Posterior cingulate gyrus (tissue), 11 donors: Measurements from ENCODE around the gene MXRA7.
A peak's percentile ranks its signal among the peaks of the same experiment; 100 is the strongest.

Source experiments
- DNase-seq, 10 donors: peaks; one replicate each; pipeline versions ENCODE4 v3.0.0 to v3.0.0-alpha.2; 2020 to 2021; ENCODE audit warnings: mixed read lengths in 3 of 10
- intact Hi-C: fragments of 100-400 bp; cut with DNase I; formaldehyde crosslinking; loops from one replicate; pipeline ENCODE4 v1.15.1; 2023

MXRA7 gene

GRCh38 chr17:76683921-76684745 lies 26.6 kb downstream of the MXRA7 start:
- DNase-seq: peak in 2 of 10 donors; percentile 15 to 61
- intact Hi-C loops: no loop called here

DNA sequence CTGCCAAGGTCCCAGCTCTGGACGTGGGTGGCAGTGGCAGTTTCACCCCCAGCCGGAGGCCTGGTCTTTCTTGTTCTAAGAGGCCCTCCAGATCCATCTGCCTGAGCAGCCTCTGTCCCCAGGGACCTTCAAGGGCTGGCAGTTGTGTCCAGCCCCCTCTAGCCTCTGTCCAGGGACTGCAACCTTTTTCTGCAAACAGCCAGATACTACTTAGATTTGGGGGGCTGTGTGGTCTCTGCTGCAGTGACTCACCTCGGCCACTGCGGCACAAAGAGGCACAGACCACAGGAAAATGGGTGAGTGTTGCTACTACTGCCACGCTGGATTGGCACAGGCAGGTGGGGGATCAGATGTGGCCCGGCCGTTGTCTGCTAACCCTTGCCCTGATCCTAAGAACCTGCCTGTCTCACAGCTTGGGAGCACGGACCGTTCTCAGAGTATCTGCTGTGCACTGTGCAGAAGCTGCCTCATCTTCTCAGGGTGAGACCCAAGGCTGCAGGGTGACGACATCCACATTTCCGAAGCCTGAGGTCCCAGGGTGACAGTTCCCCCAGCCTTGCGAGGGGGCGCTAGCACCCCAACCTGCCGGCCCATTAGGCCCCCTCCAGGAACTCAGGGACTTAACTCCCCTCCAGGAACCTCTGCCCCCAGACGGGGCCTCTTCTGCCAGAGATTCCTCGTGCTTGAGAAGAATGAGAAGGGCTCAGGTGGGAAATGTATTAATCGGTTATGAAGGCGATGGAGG lies 27.6 kb downstream of the MXRA7 start:
- intact Hi-C loops: no loop called here
- peak in 2 of 10 donors; percentile 4 to 45 for DNase-seq

GRCh38 chr17:76682296-76682695 lies 28.5 kb downstream of the MXRA7 start:
- DNase-seq: peak in 2 of 10 donors; percentile 21 to 48
- intact Hi-C loops: no loop called here

GRCh38 chr17:76681222-76682137 lies 29.3 kb downstream of the MXRA7 start:
- peak; percentile 49 to 95 (median 75) for DNase-seq

GRCh38 chr17:76679239-76679638 lies 31.5 kb downstream of the MXRA7 start:
- intact Hi-C loops: no loop called here
- DNase-seq: no peak

More at GRCh38 chr17:76681222-76682137, 29.3 kb downstream of the MXRA7 start:
- intact Hi-C loops: no loop called here

GRCh38 chr17:76678330-76678729 lies 32.4 kb downstream of the MXRA7 start:
- intact Hi-C loops: no loop called here
- peak in 2 of 10 donors; percentile 42 to 47 for DNase-seq

GRCh38 chr17:76677406-76677805 lies 33.4 kb downstream of the MXRA7 start:
- peak in 2 of 10 donors; percentile 18 to 32 for DNase-seq
- intact Hi-C loops: no loop called here

DNA sequence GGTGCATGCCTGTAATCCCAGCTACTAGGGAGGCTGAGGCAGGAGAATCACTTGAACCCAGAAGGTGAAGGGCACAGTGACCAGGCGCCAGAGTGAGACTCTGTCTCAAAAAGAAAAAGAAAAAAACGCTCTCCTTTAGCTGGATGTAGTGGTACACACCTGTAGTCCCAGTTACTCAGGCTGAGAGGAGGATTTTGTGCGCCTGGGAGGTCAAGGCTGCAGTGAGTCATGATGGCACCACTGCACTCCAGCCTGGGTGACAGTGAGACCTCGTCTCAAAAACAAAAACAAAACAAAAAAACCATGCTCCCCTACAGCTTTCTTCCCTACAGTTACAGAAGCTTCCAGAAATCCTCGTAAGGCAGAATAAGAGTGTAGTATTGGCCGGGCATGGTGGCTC lies 34.1 kb downstream of the MXRA7 start:
- intact Hi-C loops: no loop called here
- DNase-seq: peak in 1 of 10 donors; percentile 1

DNA sequence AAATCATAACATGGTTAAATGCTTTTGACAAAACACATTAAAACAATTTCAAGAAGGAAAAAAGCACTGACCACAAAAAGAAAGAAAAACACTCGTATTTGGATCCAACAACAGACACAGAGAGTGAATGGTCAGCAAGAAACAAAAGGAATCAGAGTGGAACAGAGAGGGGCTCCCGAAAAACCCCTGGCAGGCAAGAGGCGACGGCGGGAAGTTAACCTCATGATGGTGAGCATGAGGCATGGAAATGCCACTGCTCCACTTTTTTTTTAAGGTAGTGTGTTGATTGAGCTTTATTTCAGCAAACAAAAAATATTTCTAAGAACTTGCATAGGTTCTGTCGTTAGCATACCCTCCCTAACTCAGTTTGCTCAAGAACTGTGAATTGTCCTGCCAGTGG lies 35.1 kb downstream of the MXRA7 start:
- DNase-seq: peak in 2 of 10 donors; percentile 7 to 9
- intact Hi-C loops: no loop called here

GRCh38 chr17:76674600-76674999 lies 36.2 kb downstream of the MXRA7 start:
- intact Hi-C loops: loop anchor here (5.0 kb wide), 1 partner anchor 53 kb away; the partner anchor contains the start of genes JMJD6 and METTL23
- DNase-seq: peak in 2 of 10 donors; percentile 3 to 28

DNA sequence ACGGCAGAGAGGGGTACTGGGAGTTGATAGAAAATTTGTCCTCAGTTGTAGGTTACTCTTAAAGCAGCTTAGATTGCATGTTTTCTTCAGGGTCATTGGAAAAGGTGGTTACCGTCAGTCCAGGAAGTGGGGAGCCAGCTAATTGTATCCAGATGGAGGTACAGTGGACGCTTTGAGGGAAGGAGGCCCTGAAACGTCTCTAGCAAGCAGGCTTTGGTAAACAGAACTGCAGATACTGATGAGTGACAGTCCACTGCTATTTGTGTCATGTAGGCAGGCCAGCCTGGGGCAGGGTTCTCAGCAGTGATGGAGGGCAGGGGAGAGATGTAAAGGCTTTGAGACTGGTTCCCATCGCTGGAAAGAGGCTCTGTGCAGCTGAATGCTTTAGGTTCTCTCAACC lies 37.0 kb downstream of the MXRA7 start:
- intact Hi-C loops: loop anchor here (5.0 kb wide), 1 partner anchor 54 kb away; the partner anchor contains the start of genes JMJD6 and METTL23
- no peak for DNase-seq

DNA sequence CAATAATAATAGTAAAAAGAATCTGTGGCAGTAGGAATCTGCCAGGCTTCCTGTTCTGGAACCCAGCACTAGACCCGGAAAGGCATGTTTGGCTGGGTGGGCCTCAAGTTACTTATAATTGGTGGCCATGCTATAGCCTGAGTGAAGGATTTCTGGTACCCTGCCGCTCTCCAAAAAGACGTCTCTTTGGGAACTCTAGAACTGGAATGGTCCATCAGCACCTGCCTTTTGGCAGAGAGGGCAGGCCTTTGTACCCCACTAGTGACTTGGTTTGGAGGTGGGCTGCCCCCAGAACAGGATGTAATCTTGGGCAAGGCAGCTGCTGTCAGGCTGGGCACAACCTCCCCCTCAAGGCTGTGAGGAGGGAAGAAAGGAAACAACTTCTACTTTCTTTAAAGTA lies 37.9 kb downstream of the MXRA7 start:
- intact Hi-C loops: loop anchor here (5.0 kb wide), 1 partner anchor 54 kb away; the partner anchor contains the start of genes JMJD6 and METTL23
- no peak for DNase-seq

DNA sequence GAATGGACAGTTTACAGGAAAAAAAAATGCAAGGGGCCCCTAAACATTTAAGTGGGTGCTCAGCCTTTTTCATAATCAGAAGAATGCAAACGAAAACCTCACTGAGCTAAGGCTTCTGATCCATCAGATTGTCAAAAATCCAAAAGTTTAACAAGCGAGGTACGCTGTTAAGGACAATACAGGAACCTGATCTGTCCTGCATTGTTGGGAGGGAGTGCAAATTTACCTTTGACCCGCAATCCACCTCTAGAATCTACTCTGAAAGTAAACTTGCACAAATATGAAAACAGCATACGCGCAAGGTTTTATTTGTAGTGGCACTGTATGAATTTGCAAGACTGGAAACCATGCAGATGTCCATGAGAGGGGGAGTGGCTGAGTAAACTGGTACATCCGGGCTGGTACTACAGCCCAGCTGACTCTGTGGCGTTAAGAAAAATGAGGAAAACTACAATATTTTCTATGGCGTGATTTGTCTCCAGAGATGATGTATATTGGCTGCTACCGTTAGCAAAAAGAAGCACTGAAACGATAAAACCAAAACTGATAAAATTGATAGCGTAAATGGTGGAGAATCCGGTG lies 38.4 kb downstream of the MXRA7 start:
- intact Hi-C loops: loop anchor here (5.0 kb wide), 1 partner anchor 55 kb away; the partner anchor contains the start of genes JMJD6 and METTL23
- no peak for DNase-seq

- intact Hi-C loops: loop anchor here (5.0 kb wide), 1 partner anchor 55 kb away; the partner anchor contains the start of genes JMJD6 and METTL23
- DNase-seq: no peak
Observed at GRCh38 chr17:76671912-76672262, 38.9 kb downstream of the MXRA7 start.

GRCh38 chr17:76671123-76671911 lies 39.4 kb downstream of the MXRA7 start:
- peak; percentile 100 for DNase-seq
- intact Hi-C loops: loop anchor here (5.0 kb wide), 1 partner anchor 56 kb away; the partner anchor contains the start of genes JMJD6 and METTL23

DNA sequence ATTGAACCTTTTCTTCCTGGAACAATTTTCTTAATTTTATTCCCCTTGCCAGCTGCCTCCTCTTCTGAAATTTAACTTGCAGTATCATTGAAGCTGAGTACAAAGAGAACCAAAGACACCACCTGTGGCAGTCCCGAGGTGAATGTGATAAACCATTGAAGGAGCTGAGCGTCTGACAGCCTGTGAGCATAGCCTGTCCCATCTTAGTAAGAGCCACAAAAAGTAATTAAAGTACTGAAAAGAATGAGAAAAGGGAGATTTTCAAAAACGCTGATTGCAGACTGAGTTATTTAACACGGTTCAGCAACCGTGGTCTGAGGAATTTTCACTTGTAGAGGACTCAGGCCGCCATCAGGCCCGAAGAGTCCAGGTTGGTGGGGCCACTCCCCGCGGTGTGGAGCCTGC lies 40.0 kb downstream of the MXRA7 start:
- intact Hi-C loops: loop anchor here (5.0 kb wide), 1 partner anchor 57 kb away; the partner anchor contains the start of genes JMJD6 and METTL23
- DNase-seq: no peak

DNA sequence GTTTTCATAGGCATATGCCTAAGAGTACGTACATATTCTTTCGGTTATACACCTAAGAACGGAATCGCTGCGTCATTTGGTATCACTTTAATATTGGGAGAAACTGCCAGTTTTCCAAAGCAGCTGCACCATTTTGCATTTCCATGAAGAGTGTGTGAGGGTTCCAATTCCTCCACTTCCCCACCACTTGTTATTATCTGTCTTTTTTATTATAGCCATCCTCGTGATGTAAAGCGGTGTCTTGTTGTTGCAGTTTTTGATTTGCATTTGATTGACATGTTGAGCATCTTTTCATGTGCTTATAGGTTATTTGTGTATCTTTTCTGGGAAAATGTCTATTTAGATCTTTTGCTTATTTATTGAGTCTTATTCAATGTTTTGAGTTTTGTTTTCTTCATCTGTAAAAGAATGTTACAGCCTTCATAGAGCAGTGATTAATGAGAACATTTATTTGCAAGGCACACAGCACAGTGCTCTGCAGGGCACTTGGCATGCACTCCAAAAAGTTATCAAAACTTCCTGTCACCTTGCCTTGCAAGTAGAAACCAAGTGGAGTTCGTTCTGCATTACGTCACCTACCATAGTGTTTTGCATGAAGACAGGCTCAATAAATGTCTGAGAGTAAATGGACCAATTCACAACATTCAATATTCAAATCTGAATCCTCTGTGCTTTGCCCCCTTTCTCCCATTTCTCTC lies 40.6 kb downstream of the MXRA7 start:
- intact Hi-C loops: loop anchor here (5.0 kb wide), 1 partner anchor 57 kb away; the partner anchor contains the start of genes JMJD6 and METTL23
- DNase-seq: peak in 1 of 10 donors; percentile 1
